C4-2B (cell line): ENCODE results near the gene BRD3.

Experiments
- H3K27ac ChIP-seq: fragments of 450-650 bp; 2 replicates; pipeline ENCODE4 v1.5.1; 2017
- CTCF ChIP-seq: fragments of 450-650 bp; conservative IDR thresholded peaks from 2 replicates; pipeline ENCODE4 v1.5.1; 2017; ENCODE audit warnings: mild to moderate bottlenecking
- ZFX ChIP-seq: fragments of 450-650 bp; IDR thresholded peaks from 2 replicates; pipeline ENCODE4 v1.6.1; 2017

Gene BRD3

GRCh38 chr9:134010310-134011173, 57.3 kb downstream of the BRD3 start:
- no peak overlapping the region for H3K27ac ChIP-seq
- TF ChIP-seq ZFX (no peak), CTCF (no peak)

- no peak for TF ChIP-seq CTCF
- no peak for TF ChIP-seq ZFX
- H3K27ac ChIP-seq, result no peak overlapping the region
These were observed 60.3 kb downstream of the BRD3 start for GRCh38 chr9:134007571-134007970.

- H3K27ac ChIP-seq, result no peak overlapping the region
These were observed 60.7 kb downstream of the BRD3 start for GRCh38 chr9:134007150-134007549.

GRCh38 chr9:134005381-134005780, 62.4 kb downstream of the BRD3 start:
- TF ChIP-seq CTCF (no peak), ZFX (no peak)
- H3K27ac ChIP-seq, result no peak overlapping the region

More at GRCh38 chr9:134007150-134007549, 60.7 kb downstream of the BRD3 start:
- TF ChIP-seq ZFX, result no peak
- no peak for TF ChIP-seq CTCF

- TF ChIP-seq ZFX (no peak), CTCF (no peak)
- H3K27ac ChIP-seq, result no peak overlapping the region
These were observed 62.9 kb downstream of the BRD3 start for GRCh38 chr9:134004881-134005280.

GRCh38 chr9:134004131-134004873, 63.5 kb downstream of the BRD3 start:
- TF ChIP-seq CTCF (no peak), ZFX (no peak)
- H3K27ac ChIP-seq, result no peak overlapping the region

- TF ChIP-seq CTCF (no peak), ZFX (no peak)
- no peak overlapping the region for H3K27ac ChIP-seq
These were observed 64.6 kb downstream of the BRD3 start for GRCh38 chr9:134003237-134003636.
